WTC11 (cell line): Measurements from ENCODE around the gene GPR84. TPM values are rescaled to one million over a fixed set of nuclear protein-coding genes. Genes with fewer than 3 reads are reported as not detected.
A peak's percentile ranks its signal among the peaks of the same experiment; 100 is the strongest.

Experiments used
- ATAC-seq: fragments of 200-7000 bp; cut with Tn5 transposase; 2 replicates; pipeline ENCODE4 v1.10.0; 2021; ENCODE audit warnings: mild to moderate bottlenecking, moderate library complexity
- CTCF ChIA-PET: fragments of 300-600 bp; sonication (Branson Sonifier 250); formaldehyde crosslinking; loops from one replicate; lab custom pipeline; 2021; ENCODE audit warnings: antibody characterized with exemption; lab: Charles Lee
- POLR2A ChIA-PET: fragments of 350-600 bp; sonication (Branson Sonifier 250); formaldehyde crosslinking; loops from one replicate; lab custom pipeline; 2021; ENCODE audit warnings: antibody characterized with exemption; lab: Charles Lee
- DNase-seq: peaks from one replicate; pipeline ENCODE4 v3.0.0; 2021; ENCODE audit warnings: low spot score
- H3K27ac Mint-ChIP-seq: 2 replicates; pipeline ENCODE4 v1.8.0; 2021; ENCODE audit warnings: mixed read lengths
- H3K27me3 Mint-ChIP-seq: 2 replicates; pipeline ENCODE4 v1.8.0; 2021; ENCODE audit warnings: low read depth, mild to moderate bottlenecking, moderate library complexity, mixed read lengths
- H3K36me3 Mint-ChIP-seq: 2 replicates; pipeline ENCODE4 v1.8.0; 2021; ENCODE audit warnings: mixed read lengths
- H3K4me1 Mint-ChIP-seq: 2 replicates; pipeline ENCODE4 v1.8.0; 2022; ENCODE audit warnings: mixed read lengths
- H3K4me3 Mint-ChIP-seq: 2 replicates; pipeline ENCODE4 v1.8.0; 2021; ENCODE audit warnings: mild to moderate bottlenecking, moderate library complexity, mixed read lengths
- H3K9me3 Mint-ChIP-seq: 2 replicates; pipeline ENCODE4 v1.8.0; 2021; ENCODE audit warnings: mixed read lengths
- ATF2 ChIP-seq: sonication (generic); formaldehyde crosslinking; IDR thresholded peaks from 2 replicates; pipeline ENCODE4 v1.8.1; 2022; ENCODE audit warnings: low read depth, missing genetic modification reagents, borderline replicate concordance
- CREM ChIP-seq: sonication (generic); formaldehyde crosslinking; IDR thresholded peaks from 2 replicates; pipeline ENCODE4 v1.8.1; 2022; ENCODE audit warnings: mild to moderate bottlenecking, missing genetic modification reagents, moderate library complexity
- ETV6 ChIP-seq: sonication (generic); formaldehyde crosslinking; IDR thresholded peaks from 2 replicates; pipeline ENCODE4 v1.8.1; 2022; ENCODE audit warnings: mild to moderate bottlenecking, missing genetic modification reagents
- PRDM15 ChIP-seq: sonication (generic); formaldehyde crosslinking; IDR thresholded peaks from 2 replicates; pipeline ENCODE4 v1.8.0; 2022; ENCODE audit warnings: missing genetic modification reagents
- ZNF121 ChIP-seq: sonication (generic); formaldehyde crosslinking; IDR thresholded peaks from 2 replicates; pipeline ENCODE4 v1.8.0; 2023; ENCODE audit warnings: missing genetic modification reagents
- ZNF219 ChIP-seq: sonication (generic); formaldehyde crosslinking; IDR thresholded peaks from 2 replicates; pipeline ENCODE4 v1.8.0; 2023; ENCODE audit warnings: missing genetic modification reagents, mild to moderate bottlenecking, borderline replicate concordance
- ZNF232 ChIP-seq: sonication (generic); formaldehyde crosslinking; IDR thresholded peaks from 2 replicates; pipeline ENCODE4 v1.8.0; 2022; ENCODE audit warnings: mild to moderate bottlenecking, missing genetic modification reagents
- ZNF263 ChIP-seq: sonication (generic); formaldehyde crosslinking; IDR thresholded peaks from 2 replicates; pipeline ENCODE4 v1.8.1; 2022; ENCODE audit warnings: low read depth, mild to moderate bottlenecking, moderate library complexity, missing genetic modification reagents
- ZNF281 ChIP-seq: sonication (generic); formaldehyde crosslinking; IDR thresholded peaks from 2 replicates; pipeline ENCODE4 v1.8.0; 2023; ENCODE audit warnings: mild to moderate bottlenecking, missing genetic modification reagents
- ZNF416 ChIP-seq: fragments of 250-450 bp; sonication (Bioruptor Pico); IDR thresholded peaks from 2 replicates; pipeline ENCODE4 v1.9.0; 2021; ENCODE audit warnings: mild to moderate bottlenecking, inconsistent platforms
- ZSCAN18 ChIP-seq: fragments of 250-450 bp; sonication (Bioruptor Pico); IDR thresholded peaks from 2 replicates; pipeline ENCODE4 v2.1.2; 2022; ENCODE audit warnings: mild to moderate bottlenecking, moderate library complexity
- total RNA-seq: library from RNA; stranded (reverse); gene quantifications from 3 replicates; pipeline ENCODE4 v1.2.3, GENCODE V29; 2021

The GPR84 gene
- total RNA-seq, 1 experiment from 2014 or later = 0.13 TPM

- H3K27ac Mint-ChIP-seq = no peak overlapping the region
- H3K4me1 Mint-ChIP-seq = peaks cover 5% of the 10 kb centered on the region
- POLR2A ChIA-PET = interaction anchor here (1.0 to 1.3 kb wide), 4 partner anchors 12 to 58 kb away, joined by 4 to 7 read pairs (median 4); partner anchors contain the start of genes CBX5 and COPZ1
- H3K9me3 Mint-ChIP-seq = no peaks in the 10 kb centered on the region
- DNase-seq (no peak), ATAC-seq (no peak)
- H3K4me3 Mint-ChIP-seq = no peak overlapping the region
- TF ChIP-seq CREM (CRISPR knock-in tag) = no peak
- no peak for TF ChIP-seq ETV6 (CRISPR knock-in tag)
- TF ChIP-seq ZNF232 (CRISPR knock-in tag) = no peak
- TF ChIP-seq ZNF263 (CRISPR knock-in tag) = no peak
- no peak for TF ChIP-seq ZNF416 (CRISPR knock-in tag)
- no peak for TF ChIP-seq ZSCAN18
- TF ChIP-seq ATF2 = no peak
- no peak for TF ChIP-seq ZNF121 (CRISPR knock-in tag)
- TF ChIP-seq ZNF281 (CRISPR knock-in tag) = no peak
- no peak for TF ChIP-seq PRDM15 (CRISPR knock-in tag)
- TF ChIP-seq, all 79 proteins: peak for 0
- H3K27me3 Mint-ChIP-seq = no peaks in the 10 kb centered on the region
- H3K36me3 Mint-ChIP-seq = peaks cover 21% of the 10 kb centered on the region
- CTCF ChIA-PET = interaction anchor here (0.9 to 7.7 kb wide), 16 partner anchors 11 to 122 kb away, joined by 3 to 200 read pairs (median 14); partner anchors contain the start of genes COPZ1 and NFE2
These were observed 26.9 kb downstream of the GPR84 start for GRCh38 chr12:54337280-54337842.

- no peaks in the 10 kb centered on the region for H3K9me3 Mint-ChIP-seq
- DNase-seq = no peak
- POLR2A ChIA-PET = no interaction called here
- TF ChIP-seq ZNF219 (CRISPR knock-in tag) (no peak), ZNF121 (CRISPR knock-in tag) (peak; percentile 79)
- H3K36me3 Mint-ChIP-seq = no peaks in the 10 kb centered on the region
- H3K27ac Mint-ChIP-seq = 0 out of 2 replicates have a peak overlapping the region, but pooled peaks have one; percentile 5
- H3K27me3 Mint-ChIP-seq = no peaks in the 10 kb centered on the region
- H3K4me1 Mint-ChIP-seq = peaks cover 27% of the 10 kb centered on the region
- no peak overlapping the region for H3K4me3 Mint-ChIP-seq
- no peak for ATAC-seq
- CTCF ChIA-PET = interaction anchor here (1.0 to 7.7 kb wide), 7 partner anchors 7 to 119 kb away, joined by 3 to 200 read pairs (median 6); partner anchors contain the start of gene COPZ1
These were observed 30.8 kb downstream of the GPR84 start for GRCh38 chr12:54333420-54334034.
